HepG2 (cell line): ENCODE results near the gene RAB1B. TPM values are rescaled to one million over a fixed set of nuclear protein-coding genes. Genes with fewer than 3 reads are reported as not detected.
A peak's percentile ranks its signal among the peaks of the same experiment; 100 is the strongest.

ENCODE experiments used
- BORCS8-MEF2B ChIP-seq: sonication (generic); formaldehyde crosslinking; IDR thresholded peaks from 2 replicates; pipeline ENCODE4 v1.8.0; 2022; ENCODE audit warnings: mild to moderate bottlenecking, missing genetic modification reagents
- FOXO4 ChIP-seq: sonication (generic); formaldehyde crosslinking; conservative IDR thresholded peaks from 2 replicates; pipeline ENCODE4 v1.8.1; 2023; ENCODE audit warnings: missing genetic modification reagents
- GATAD2A ChIP-seq: IDR thresholded peaks from 2 replicates; pipeline ENCODE4 v1.6.1; 2016
- HCFC1 ChIP-seq: fragments of 150-350 bp; IDR thresholded peaks from 2 replicates; pipeline ENCODE4 v1.6.1; 2014; ENCODE audit warnings: low read depth, low read length
- MTA1 ChIP-seq: sonication (generic); formaldehyde crosslinking; IDR thresholded peaks from 2 replicates; pipeline ENCODE4 v1.4.0; 2020; ENCODE audit warnings: missing genetic modification reagents, mild to moderate bottlenecking, borderline replicate concordance
- PLSCR1 ChIP-seq: sonication (generic); formaldehyde crosslinking; IDR thresholded peaks from 2 replicates; pipeline ENCODE4 v1.5.0; 2020; ENCODE audit warnings: missing genetic modification reagents, mild to moderate bottlenecking, borderline replicate concordance
- SMARCE1 ChIP-seq: fragments of 450-650 bp; IDR thresholded peaks from 2 replicates; pipeline ENCODE4 v1.6.1; 2017; ENCODE audit warnings: borderline replicate concordance
- SMYD3 ChIP-seq: sonication (generic); formaldehyde crosslinking; IDR thresholded peaks from 2 replicates; pipeline ENCODE4 v1.8.1; 2023; ENCODE audit warnings: mild to moderate bottlenecking, missing genetic modification reagents
- ZKSCAN1 ChIP-seq: fragments of 150-350 bp; IDR thresholded peaks from 2 replicates; pipeline ENCODE4 v1.6.1; 2014; ENCODE audit warnings: low read length
- ZNF557 ChIP-seq: sonication (generic); formaldehyde crosslinking; IDR thresholded peaks from 2 replicates; pipeline ENCODE4 v1.4.0; 2020; ENCODE audit warnings: missing genetic modification reagents
- ZNF788 ChIP-seq: sonication (generic); formaldehyde crosslinking; IDR thresholded peaks from 2 replicates; pipeline ENCODE4 v1.5.0; 2020; ENCODE audit warnings: mild to moderate bottlenecking, missing genetic modification reagents, borderline replicate concordance
- ZNF800 ChIP-seq: sonication (generic); formaldehyde crosslinking; IDR thresholded peaks from 2 replicates; pipeline ENCODE4 v1.4.0; 2020; ENCODE audit warnings: missing genetic modification reagents
- polyA plus RNA-seq, 8 experiments: library from polyadenylated mRNA; depleted of rRNA in 3 of 8; stranded (reverse) in 7 of 8; unstranded in 1 of 8; fragments of >200 nt; fragmentation: Illumina TruSeq in 4 of 8; extraction: Trizol in 4 of 8; gene quantifications; 2 replicates each; pipeline versions ENCODE4 v1.2.1 to v1.2.3, GENCODE V29; 2011 to 2016; ENCODE audit warnings: low read depth in 4 of 8, missing spikeins in 1 of 8, mixed read lengths in 1 of 8; ENCODE audit not compliant: insufficient read depth in 1 of 8
- total RNA-seq, 5 experiments: library from RNA; depleted of rRNA; stranded (reverse); fragments of >200 nt; fragmentation: Illumina TruSeq; extraction: Trizol; gene quantifications; 2 replicates each; pipeline ENCODE4 v1.2.3, GENCODE V29; 2016; ENCODE audit warnings: low read depth in 1 of 5

Gene RAB1B
- total and polyA plus RNA-seq, 2 of the 13 experiments (the other 11 are each of a cell fraction or from before 2014, with no cell fraction given): 77.9 to 87.9 TPM

GRCh38 chr11:66289548-66290329, 21.3 kb downstream of the RAB1B start (continued):
- TF ChIP-seq FOXO4 (CRISPR knock-in tag): no peak
- no peak for TF ChIP-seq ZKSCAN1
- TF ChIP-seq ZNF800 (CRISPR knock-in tag): no peak
- no peak for TF ChIP-seq ZNF557 (CRISPR knock-in tag)
- TF ChIP-seq GATAD2A (CRISPR knock-in tag): no peak; the same call in none of the 2 replicates
- no peak for TF ChIP-seq MTA1 (CRISPR knock-in tag)
- peak; percentile 57; the same call in 1 of the 2 replicates for TF ChIP-seq BORCS8-MEF2B (CRISPR knock-in tag)
- TF ChIP-seq SMARCE1: no peak
- no peak for TF ChIP-seq HCFC1
- no peak; the same call in 1 of the 2 replicates for TF ChIP-seq ZNF788 (CRISPR knock-in tag)
- peak; percentile 48; the same call in 1 of the 2 replicates for TF ChIP-seq SMYD3 (CRISPR knock-in tag)
- TF ChIP-seq PLSCR1 (CRISPR knock-in tag): no peak
